Neutrophil (primary cell): ENCODE data around the gene ANKIB1.

Experiments
- H3K27ac ChIP-seq: fragments of 200-600 bp; sonication (generic); 2 replicates; pipeline ENCODE4 v1.5.1; 2016; ENCODE audit warnings: mild to moderate bottlenecking, moderate library complexity
- H3K27me3 ChIP-seq: fragments of 200-600 bp; sonication (generic); 2 replicates; pipeline ENCODE4 v1.6.0; 2016; ENCODE audit warnings: mild to moderate bottlenecking
- H3K36me3 ChIP-seq: fragments of 200-600 bp; sonication (generic); 2 replicates; pipeline ENCODE4 v1.5.1; 2017
- H3K4me1 ChIP-seq, 2 experiments: fragments of 200-600 bp in 1 of 2; sonication (generic) in 1 of 2; 1 replicate in 1 of 2; 2 replicates in 1 of 2; pipeline versions ENCODE4 v1.5.1 to v1.6.1; 2013 to 2016; ENCODE audit warnings: low read depth in 1 of 2, low read length in 1 of 2, mild to moderate bottlenecking in 1 of 2, moderate library complexity in 1 of 2; ENCODE audit not compliant: control insufficient read depth in 1 of 2, insufficient read depth in 1 of 2
- H3K4me3 ChIP-seq, 2 experiments: fragments of 200-600 bp in 1 of 2; sonication (generic) in 1 of 2; 1 replicate in 1 of 2; 2 replicates in 1 of 2; pipeline ENCODE4 v1.5.1; 2013 to 2016; ENCODE audit warnings: low read depth in 1 of 2, low read length in 1 of 2, mild to moderate bottlenecking in 1 of 2, moderate library complexity in 1 of 2
- H3K9me3 ChIP-seq: fragments of 200-600 bp; sonication (generic); 2 replicates; pipeline ENCODE4 v1.5.1; 2016
- CTCF ChIP-seq: fragments of 200-600 bp; sonication (generic); IDR thresholded peaks from 2 replicates; pipeline ENCODE4 v1.5.1; 2016; ENCODE audit warnings: antibody characterized with exemption

Gene ANKIB1

DNA sequence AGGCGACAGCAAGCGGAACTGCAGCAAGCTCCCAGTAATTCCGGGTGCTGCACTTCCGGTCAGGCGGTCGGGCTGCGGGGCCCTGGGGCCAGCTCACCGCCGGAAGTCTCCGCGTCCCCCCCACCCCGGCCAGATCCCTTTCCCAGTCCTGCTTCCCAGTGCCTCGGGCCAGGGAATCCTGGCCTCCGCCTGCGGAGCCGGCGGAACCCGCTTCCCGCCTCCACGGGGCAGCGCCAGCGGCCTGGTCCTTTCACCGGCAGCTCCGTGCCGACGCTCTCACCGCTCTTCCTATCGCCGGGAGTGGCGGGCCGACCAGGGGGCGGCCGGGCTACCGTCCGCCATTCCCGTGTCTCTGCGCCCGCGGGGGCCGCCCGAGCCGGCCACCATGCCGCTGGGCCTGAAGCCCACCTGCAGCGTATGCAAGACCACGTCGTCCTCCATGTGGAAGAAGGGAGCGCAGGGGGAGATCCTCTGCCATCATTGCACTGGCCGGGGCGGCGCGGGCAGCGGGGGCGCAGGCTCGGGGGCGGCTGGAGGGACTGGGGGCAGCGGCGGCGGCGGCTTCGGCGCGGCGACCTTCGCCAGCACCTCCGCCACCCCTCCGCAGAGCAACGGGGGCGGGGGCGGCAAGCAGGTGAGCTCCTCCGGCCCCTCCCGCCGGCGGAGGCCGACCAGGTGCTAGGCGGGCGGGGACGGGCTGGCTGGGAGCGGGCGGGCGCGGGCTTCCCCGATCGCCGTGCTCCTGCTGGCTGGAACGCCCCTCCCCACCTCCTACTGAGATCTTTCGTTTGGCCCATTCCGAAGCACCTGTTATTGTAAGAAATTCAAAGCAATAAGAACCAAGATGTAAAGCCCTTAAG, 201.8 kb downstream of the ANKIB1 start, which contains the start of gene GATAD1:
Gene GATAD1 (plus strand): TSS at position 138 of the 860 bp plus-strand sequence. CDS start 248 bp downstream, at position 386.
- Histone ChIP-seq H3K36me3 (peaks cover 26% of the 10 kb centered on the region), H3K4me3 (peak within 1 kb of the TSS; percentile 91 to 95), H3K9me3 (no peaks in the 10 kb centered on the region), H3K27ac (peak within 1 kb of the TSS; percentile 85), H3K4me1 (peaks cover 9 to 14% of the 10 kb centered on the region in 2 experiments), H3K27me3 (no peaks in the 10 kb centered on the region)
- peak; percentile 97 for TF ChIP-seq CTCF

DNA sequence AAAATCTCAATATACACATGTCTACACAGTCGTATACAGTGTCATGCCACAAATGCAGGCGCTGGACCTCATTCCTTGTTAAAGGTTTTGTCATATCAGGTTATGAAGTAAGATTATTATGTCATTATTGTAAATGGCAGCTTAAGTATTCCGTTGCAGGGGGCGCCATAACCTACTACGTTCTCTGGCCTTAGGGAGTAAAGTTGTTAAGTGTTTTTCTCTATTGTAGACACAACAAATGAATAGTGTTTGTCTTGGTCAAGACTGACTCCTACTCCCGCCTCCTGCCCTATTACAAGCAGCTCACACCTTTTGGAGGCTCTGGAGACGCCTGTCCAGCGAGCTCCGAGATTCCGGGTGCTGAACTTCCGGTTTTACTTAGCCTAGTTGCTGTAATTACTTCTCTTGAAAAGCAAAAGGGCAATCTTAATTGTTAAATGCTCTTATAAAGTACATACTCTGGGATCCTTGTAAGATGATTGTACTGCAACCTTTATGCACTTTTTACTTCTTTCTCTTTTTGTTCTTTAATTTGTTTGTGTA, 202.5 kb downstream of the ANKIB1 start:
- Histone ChIP-seq H3K36me3 (peaks cover 33% of the 10 kb centered on the region), H3K9me3 (no peaks in the 10 kb centered on the region), H3K27ac (peak overlapping the region; percentile 85), H3K4me3 (peak overlapping the region; percentile 91 to 95), H3K27me3 (no peaks in the 10 kb centered on the region), H3K4me1 (peaks cover 9 to 14% of the 10 kb centered on the region in 2 experiments)
- no peak for TF ChIP-seq CTCF
